ENCODE results near the gene FGG. TPM values are rescaled to one million over a fixed set of nuclear protein-coding genes. Genes with fewer than 3 reads are reported as not detected.

FGG gene
- total and polyA plus RNA-seq, 2 of the 8 experiments (the other 6 are each of a cell fraction or from before 2014, with no cell fraction given), result not detected

DNA sequence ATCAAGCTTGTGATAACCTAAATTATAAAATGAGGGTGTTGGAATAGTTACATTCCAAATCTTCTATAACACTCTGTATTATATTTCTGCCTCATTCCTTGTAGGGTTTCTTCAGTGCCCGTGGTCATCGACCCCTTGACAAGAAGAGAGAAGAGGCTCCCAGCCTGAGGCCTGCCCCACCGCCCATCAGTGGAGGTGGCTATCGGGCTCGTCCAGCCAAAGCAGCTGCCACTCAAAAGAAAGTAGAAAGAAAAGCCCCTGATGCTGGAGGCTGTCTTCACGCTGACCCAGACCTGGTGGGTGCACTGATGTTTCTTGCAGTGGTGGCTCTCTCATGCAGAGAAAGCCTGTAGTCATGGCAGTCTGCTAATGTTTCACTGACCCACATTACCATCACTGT, 46.8 kb downstream of the FGG start (continued):
- TF ChIP-seq POU5F1 (IDR thresholded peaks at IDR 0.05; ENCODE audit: low read depth, low read length), result no peak
- TF ChIP-seq, protein P1, sequence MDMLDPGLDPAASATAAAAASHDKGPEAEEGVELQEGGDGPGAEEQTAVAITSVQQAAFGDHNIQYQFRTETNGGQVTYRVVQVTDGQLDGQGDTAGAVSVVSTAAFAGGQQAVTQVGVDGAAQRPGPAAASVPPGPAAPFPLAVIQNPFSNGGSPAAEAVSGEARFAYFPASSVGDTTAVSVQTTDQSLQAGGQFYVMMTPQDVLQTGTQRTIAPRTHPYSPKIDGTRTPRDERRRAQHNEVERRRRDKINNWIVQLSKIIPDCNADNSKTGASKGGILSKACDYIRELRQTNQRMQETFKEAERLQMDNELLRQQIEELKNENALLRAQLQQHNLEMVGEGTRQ (IDR thresholded peaks at IDR 0.05; ENCODE audit: low read length), result no peak
- no peak for TF ChIP-seq RXRA (IDR thresholded peaks at IDR 0.05; ENCODE audit: insufficient read depth, low read depth, low read length)

Data from H1 (cell line).